ENCODE results near the gene DPP9. TPM values are rescaled to one million over a fixed set of nuclear protein-coding genes. Genes with fewer than 3 reads are reported as not detected.

DPP9 gene
- total and polyA plus RNA-seq, 2 of the 13 experiments (the other 11 are each of a cell fraction or from before 2014, with no cell fraction given), result 8.4 to 25.8 TPM

DNA sequence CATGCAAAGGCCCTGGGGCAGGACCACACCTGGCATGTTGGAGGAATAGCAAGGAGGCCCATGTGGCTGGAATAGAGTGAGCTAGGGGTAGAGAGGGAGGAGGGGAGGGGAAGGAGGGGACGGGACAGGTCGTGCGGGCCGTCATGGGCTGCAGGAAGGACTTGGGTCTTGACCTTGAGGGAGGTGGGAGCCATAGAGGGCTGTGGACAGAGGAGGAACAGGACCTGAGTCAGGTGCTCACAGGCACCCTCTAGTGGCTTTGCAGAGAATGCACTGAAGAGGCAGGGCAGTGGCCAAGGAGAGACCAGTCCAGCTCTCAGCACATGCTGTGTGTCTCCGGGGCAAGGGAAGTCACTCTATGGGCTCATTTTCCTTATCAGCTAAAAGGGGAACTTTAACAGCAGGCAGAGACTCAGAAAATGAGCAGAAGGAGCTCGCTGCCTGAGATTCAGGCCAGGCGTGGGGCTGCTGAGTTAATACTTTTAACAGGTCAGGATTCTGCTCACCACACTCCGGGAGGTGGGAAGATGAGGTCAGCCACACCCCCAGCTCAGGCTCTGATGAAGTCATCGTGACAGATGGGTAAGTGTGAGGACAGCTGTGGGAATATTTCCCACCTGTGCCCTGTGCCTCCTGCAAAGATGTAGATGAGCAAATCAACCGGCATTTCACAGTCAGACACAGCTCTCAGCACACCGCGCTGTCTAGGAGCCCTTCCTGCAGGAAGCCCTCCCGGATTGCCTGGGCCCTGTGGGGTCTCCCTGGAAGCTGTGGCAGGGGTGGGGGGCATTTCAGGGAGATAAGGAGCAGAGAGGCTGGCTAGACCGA lies 90.3 kb downstream of the DPP9 start (continued):
- TF ChIP-seq, protein P1, sequence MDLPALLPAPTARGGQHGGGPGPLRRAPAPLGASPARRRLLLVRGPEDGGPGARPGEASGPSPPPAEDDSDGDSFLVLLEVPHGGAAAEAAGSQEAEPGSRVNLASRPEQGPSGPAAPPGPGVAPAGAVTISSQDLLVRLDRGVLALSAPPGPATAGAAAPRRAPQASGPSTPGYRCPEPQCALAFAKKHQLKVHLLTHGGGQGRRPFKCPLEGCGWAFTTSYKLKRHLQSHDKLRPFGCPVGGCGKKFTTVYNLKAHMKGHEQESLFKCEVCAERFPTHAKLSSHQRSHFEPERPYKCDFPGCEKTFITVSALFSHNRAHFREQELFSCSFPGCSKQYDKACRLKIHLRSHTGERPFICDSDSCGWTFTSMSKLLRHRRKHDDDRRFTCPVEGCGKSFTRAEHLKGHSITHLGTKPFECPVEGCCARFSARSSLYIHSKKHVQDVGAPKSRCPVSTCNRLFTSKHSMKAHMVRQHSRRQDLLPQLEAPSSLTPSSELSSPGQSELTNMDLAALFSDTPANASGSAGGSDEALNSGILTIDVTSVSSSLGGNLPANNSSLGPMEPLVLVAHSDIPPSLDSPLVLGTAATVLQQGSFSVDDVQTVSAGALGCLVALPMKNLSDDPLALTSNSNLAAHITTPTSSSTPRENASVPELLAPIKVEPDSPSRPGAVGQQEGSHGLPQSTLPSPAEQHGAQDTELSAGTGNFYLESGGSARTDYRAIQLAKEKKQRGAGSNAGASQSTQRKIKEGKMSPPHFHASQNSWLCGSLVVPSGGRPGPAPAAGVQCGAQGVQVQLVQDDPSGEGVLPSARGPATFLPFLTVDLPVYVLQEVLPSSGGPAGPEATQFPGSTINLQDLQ (CRISPR knock-in tag; IDR thresholded peaks at IDR 0.05), result no peak
- TF ChIP-seq ZKSCAN1 (IDR thresholded peaks at IDR 0.05; ENCODE audit: low read length), result no peak; the same call in 1 of the 2 replicates
- no peak for TF ChIP-seq ZNF570 (CRISPR knock-in tag; IDR thresholded peaks at IDR 0.05; ENCODE audit: borderline replicate concordance)
- TF ChIP-seq NPAS2 (CRISPR knock-in tag; IDR thresholded peaks at IDR 0.05; ENCODE audit: borderline replicate concordance), result no peak
- no peak for TF ChIP-seq KDM6A (CRISPR knock-in tag; IDR thresholded peaks at IDR 0.05; ENCODE audit: low read depth)
- TF ChIP-seq, protein P2, sequence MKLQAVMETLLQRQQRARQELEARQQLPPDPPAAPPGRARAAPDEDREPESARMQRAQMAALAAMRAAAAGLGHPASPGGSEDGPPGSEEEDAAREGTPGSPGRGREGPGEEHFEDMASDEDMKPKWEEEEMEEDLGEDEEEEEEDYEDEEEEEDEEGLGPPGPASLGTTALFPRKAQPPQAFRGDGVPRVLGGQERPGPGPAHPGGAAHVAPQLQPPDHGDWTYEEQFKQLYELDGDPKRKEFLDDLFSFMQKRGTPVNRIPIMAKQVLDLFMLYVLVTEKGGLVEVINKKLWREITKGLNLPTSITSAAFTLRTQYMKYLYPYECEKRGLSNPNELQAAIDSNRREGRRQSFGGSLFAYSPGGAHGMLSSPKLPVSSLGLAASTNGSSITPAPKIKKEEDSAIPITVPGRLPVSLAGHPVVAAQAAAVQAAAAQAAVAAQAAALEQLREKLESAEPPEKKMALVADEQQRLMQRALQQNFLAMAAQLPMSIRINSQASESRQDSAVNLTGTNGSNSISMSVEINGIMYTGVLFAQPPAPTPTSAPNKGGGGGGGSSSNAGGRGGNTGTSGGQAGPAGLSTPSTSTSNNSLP (IDR thresholded peaks at IDR 0.05; ENCODE audit: low read depth, low read length), result no peak
- TF ChIP-seq, protein P3, sequence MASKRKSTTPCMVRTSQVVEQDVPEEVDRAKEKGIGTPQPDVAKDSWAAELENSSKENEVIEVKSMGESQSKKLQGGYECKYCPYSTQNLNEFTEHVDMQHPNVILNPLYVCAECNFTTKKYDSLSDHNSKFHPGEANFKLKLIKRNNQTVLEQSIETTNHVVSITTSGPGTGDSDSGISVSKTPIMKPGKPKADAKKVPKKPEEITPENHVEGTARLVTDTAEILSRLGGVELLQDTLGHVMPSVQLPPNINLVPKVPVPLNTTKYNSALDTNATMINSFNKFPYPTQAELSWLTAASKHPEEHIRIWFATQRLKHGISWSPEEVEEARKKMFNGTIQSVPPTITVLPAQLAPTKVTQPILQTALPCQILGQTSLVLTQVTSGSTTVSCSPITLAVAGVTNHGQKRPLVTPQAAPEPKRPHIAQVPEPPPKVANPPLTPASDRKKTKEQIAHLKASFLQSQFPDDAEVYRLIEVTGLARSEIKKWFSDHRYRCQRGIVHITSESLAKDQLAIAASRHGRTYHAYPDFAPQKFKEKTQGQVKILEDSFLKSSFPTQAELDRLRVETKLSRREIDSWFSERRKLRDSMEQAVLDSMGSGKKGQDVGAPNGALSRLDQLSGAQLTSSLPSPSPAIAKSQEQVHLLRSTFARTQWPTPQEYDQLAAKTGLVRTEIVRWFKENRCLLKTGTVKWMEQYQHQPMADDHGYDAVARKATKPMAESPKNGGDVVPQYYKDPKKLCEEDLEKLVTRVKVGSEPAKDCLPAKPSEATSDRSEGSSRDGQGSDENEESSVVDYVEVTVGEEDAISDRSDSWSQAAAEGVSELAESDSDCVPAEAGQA (IDR thresholded peaks at IDR 0.05; ENCODE audit: low read depth), result no peak
- TF ChIP-seq, protein P3 (CRISPR knock-in tag; IDR thresholded peaks at IDR 0.05; ENCODE audit: borderline replicate concordance), result no peak
- TF ChIP-seq SAP130 (CRISPR knock-in tag; IDR thresholded peaks at IDR 0.05; ENCODE audit: low read depth), result peak; percentile 42
- TF ChIP-seq ASH2L (IDR thresholded peaks at IDR 0.05; ENCODE audit: insufficient read length, low read depth, low read length), result no peak
- TF ChIP-seq FOXC1 (CRISPR knock-in tag; IDR thresholded peaks at IDR 0.05; ENCODE audit: borderline replicate concordance), result no peak
- TF ChIP-seq, protein P4, sequence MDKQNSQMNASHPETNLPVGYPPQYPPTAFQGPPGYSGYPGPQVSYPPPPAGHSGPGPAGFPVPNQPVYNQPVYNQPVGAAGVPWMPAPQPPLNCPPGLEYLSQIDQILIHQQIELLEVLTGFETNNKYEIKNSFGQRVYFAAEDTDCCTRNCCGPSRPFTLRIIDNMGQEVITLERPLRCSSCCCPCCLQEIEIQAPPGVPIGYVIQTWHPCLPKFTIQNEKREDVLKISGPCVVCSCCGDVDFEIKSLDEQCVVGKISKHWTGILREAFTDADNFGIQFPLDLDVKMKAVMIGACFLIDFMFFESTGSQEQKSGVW (CRISPR knock-in tag; IDR thresholded peaks at IDR 0.05; ENCODE audit: borderline replicate concordance), result no peak
- no peak for TF ChIP-seq SMARCC2 (IDR thresholded peaks at IDR 0.05)
- TF ChIP-seq HMG20A (CRISPR knock-in tag; IDR thresholded peaks at IDR 0.05; ENCODE audit: borderline replicate concordance), result no peak
- TF ChIP-seq SRY (CRISPR knock-in tag; IDR thresholded peaks at IDR 0.05), result no peak
- TF ChIP-seq PHF21A (CRISPR knock-in tag; IDR thresholded peaks at IDR 0.05), result no peak
- TF ChIP-seq POLR2G (IDR thresholded peaks at IDR 0.05; ENCODE audit: low read depth, low read length), result no peak
